B cell (primary cell): ENCODE measurements around the gene BACH2. TPM values are rescaled to one million over a fixed set of nuclear protein-coding genes. Genes with fewer than 3 reads are reported as not detected.

Source experiments
- ATAC-seq: fragments of 200-7000 bp; cut with Tn5 transposase; one replicate; pipeline ENCODE4 v1.10.0; 2021; ENCODE audit warnings: low read depth, mild to moderate bottlenecking, moderate number of reproducible peaks, moderate library complexity
- CTCF ChIA-PET: fragments of 350-600 bp; sonication (Branson Sonifier 250); formaldehyde crosslinking; loops from one replicate; lab custom pipeline; 2021; ENCODE audit warnings: antibody characterized with exemption, inconsistent platforms; lab: Charles Lee
- POLR2A ChIA-PET: fragments of 350-600 bp; sonication (Branson Sonifier 250); formaldehyde crosslinking; loops from one replicate; lab custom pipeline; 2021; ENCODE audit warnings: antibody characterized with exemption; lab: Charles Lee
- DNase-seq: peaks from one replicate; pipeline ENCODE4 v3.0.0; 2013
- H2AFZ ChIP-seq: 2 replicates; pipeline ENCODE4 v1.6.1; 2012; ENCODE audit warnings: mild to moderate bottlenecking, low read depth, low read length; ENCODE audit not compliant: insufficient read depth, poor library complexity, severe bottlenecking
- H3K27ac ChIP-seq, 2 donors: 1 replicate in 1 of 2; 2 replicates in 1 of 2; pipeline ENCODE4 v1.5.1; 2012 to 2013; ENCODE audit warnings: low read length in 2 of 2, mild to moderate bottlenecking in 2 of 2, moderate library complexity in 1 of 2
- H3K27me3 ChIP-seq, 4 experiments: fragments of 200-600 bp in 1 of 4; sonication (generic) in 1 of 4; replicated peaks in 1 of 4; 1 replicate in 2 of 4; 2 replicates in 2 of 4; pipeline versions ENCODE4 v1.6.1 to v1.7.0; 2013 to 2016; ENCODE audit warnings: low read length in 3 of 4, mild to moderate bottlenecking in 2 of 4, mixed read lengths in 1 of 4, moderate library complexity in 1 of 4; ENCODE audit not compliant: insufficient read depth in 4 of 4, control insufficient read depth in 3 of 4; ENCODE audit errors: control extremely low read depth in 1 of 4
- H3K36me3 ChIP-seq, 2 experiments: replicated peaks in 1 of 2; 1 replicate in 1 of 2; 2 replicates in 1 of 2; pipeline versions ENCODE4 v1.6.1 to v1.7.1; 2013; ENCODE audit warnings: low read length in 1 of 2; ENCODE audit not compliant: insufficient read depth in 2 of 2, control insufficient read depth in 1 of 2; ENCODE audit errors: control extremely low read depth in 1 of 2, extremely low read depth in 1 of 2
- H3K4me1 ChIP-seq, 2 donors: fragments of 200-600 bp in 1 of 2; sonication (generic) in 1 of 2; 1 replicate in 1 of 2; 2 replicates in 1 of 2; pipeline versions ENCODE4 v1.5.1 to v1.6.1; 2013 to 2017; ENCODE audit warnings: low read length in 2 of 2; ENCODE audit not compliant: control insufficient read depth in 2 of 2, insufficient read depth in 2 of 2
- H3K4me2 ChIP-seq: replicated peaks from 2 replicates; pipeline ENCODE3; 2012; ENCODE audit warnings: mild to moderate bottlenecking, low read depth, low read length; ENCODE audit not compliant: poor library complexity, severe bottlenecking
- H3K4me3 ChIP-seq, 5 experiments: fragments of 200-600 bp in 1 of 5; sonication (generic) in 1 of 5; 1 replicate in 3 of 5; 2 replicates in 2 of 5; pipeline versions ENCODE4 v1.5.1 to v1.7.0; 2011 to 2016; ENCODE audit warnings: low read length in 4 of 5, mild to moderate bottlenecking in 4 of 5, low read depth in 2 of 5, control low read depth in 1 of 5, moderate library complexity in 1 of 5; ENCODE audit not compliant: insufficient read depth in 1 of 5; ENCODE audit errors: control extremely low read depth in 1 of 5, extremely low read depth in 1 of 5
- H3K79me2 ChIP-seq: fragments of 200-600 bp; sonication (generic); one replicate; pipeline ENCODE4 v1.6.0; 2016; ENCODE audit warnings: low read length; ENCODE audit not compliant: control insufficient read depth, insufficient read depth
- H3K9ac ChIP-seq: fragments of 200-600 bp; sonication (generic); 2 replicates; pipeline ENCODE4 v1.6.1; 2017; ENCODE audit warnings: mild to moderate bottlenecking, low read length, moderate library complexity
- H3K9me3 ChIP-seq, 3 donors: one replicate each; pipeline versions ENCODE4 v1.6.1 to v1.7.1; 2013; ENCODE audit warnings: low read length in 2 of 3; ENCODE audit not compliant: control insufficient read depth in 2 of 3, insufficient read depth in 1 of 3; ENCODE audit errors: control extremely low read depth in 1 of 3
- H4K20me1 ChIP-seq: 2 replicates; pipeline ENCODE4 v1.6.0; 2012; ENCODE audit warnings: mild to moderate bottlenecking, low read length; ENCODE audit not compliant: insufficient read depth, control insufficient read depth, poor library complexity, severe bottlenecking
- H3K27ac Mint-ChIP-seq: one replicate; pipeline ENCODE4 v1.8.0; 2021; ENCODE audit warnings: mixed read lengths
- H3K27me3 Mint-ChIP-seq: one replicate; pipeline ENCODE4 v1.8.0; 2021; ENCODE audit warnings: mixed read lengths
- H3K4me1 Mint-ChIP-seq: one replicate; pipeline ENCODE4 v1.8.0; 2021; ENCODE audit warnings: mixed read lengths
- H3K4me3 Mint-ChIP-seq: one replicate; pipeline ENCODE4 v1.8.0; 2021; ENCODE audit warnings: mixed read lengths
- H3K9me3 Mint-ChIP-seq: one replicate; pipeline ENCODE4 v1.8.0; 2022; ENCODE audit warnings: mixed read lengths; ENCODE audit not compliant: insufficient read depth
- CTCF ChIP-seq: fragments of 200-600 bp; IDR thresholded peaks from one replicate; pipeline ENCODE4 v1.8.0; 2022; ENCODE audit warnings: antibody characterized with exemption, mild to moderate bottlenecking
- EZH2 ChIP-seq: IDR thresholded peaks from 2 replicates; pipeline ENCODE4 v1.6.1; 2012; ENCODE audit warnings: borderline replicate concordance, low read depth, mild to moderate bottlenecking, moderate library complexity, low read length; ENCODE audit not compliant: insufficient read depth, poor library complexity, severe bottlenecking
- WGBS: methylation state at CpG from one replicate; pipeline ENCODE4 v1.1.5; 2013; ENCODE audit warnings: missing lambda C conversion rate; ENCODE audit not compliant: insufficient coverage; 5-methylcytosine and 5-hydroxymethylcytosine counted together
- intact Hi-C: fragments of 100-400 bp; cut with micrococcal nuclease; formaldehyde crosslinking; loops from one replicate; pipeline ENCODE4 v1.10.0; 2022
- polyA plus RNA-seq: library from polyadenylated mRNA; depleted of rRNA; stranded (reverse); fragments of >200 nt; gene quantifications from 2 replicates; pipeline ENCODE4 v1.2.3, GENCODE V29; 2012
- total RNA-seq, 2 donors: library from RNA; stranded (reverse); fragments of 120-200 nt in 1 of 2; gene quantifications; 1 replicate in 1 of 2; 2 replicates in 1 of 2; pipeline versions ENCODE4 v1.2.3 to v1.2.4, GENCODE V29; 2013 to 2022

Gene BACH2
- total and polyA plus RNA-seq, 2 donors (not counting 1 experiment from before 2014, with no cell fraction given), result 41.1 to 235 TPM

- intact Hi-C loops, result no loop called here
- no peak overlapping the region for H3K27ac Mint-ChIP-seq
These were observed 378.8 kb downstream of the BACH2 start for GRCh38 chr6:89917801-89918366.

GRCh38 chr6:89917216-89917615 is 379.4 kb downstream of the BACH2 start:
- H3K27me3 Mint-ChIP-seq, result peaks cover 13% of the 10 kb centered on the region
- Histone ChIP-seq H3K9me3 (peaks cover 3 to 19% (median 16%) of the 10 kb centered on the region in 3 donors), H3K4me1 (no peaks in the 10 kb centered on the region), H3K4me2 (no peak overlapping the region), H3K27me3 (no peaks in the 10 kb centered on the region), H3K4me3 (no peak overlapping the region), H3K79me2 (no peaks in the 10 kb centered on the region), H4K20me1 (no peaks in the 10 kb centered on the region), H3K36me3 (no peaks in the 10 kb centered on the region), H2AFZ (no peak overlapping the region), H3K27ac (no peak overlapping the region), H3K9ac (no peak overlapping the region)
- ChIA-PET POLR2A (no interaction called here), CTCF (no interaction called here)
- TF ChIP-seq CTCF (no peak), EZH2 (no peak)
- H3K27ac Mint-ChIP-seq, result no peak overlapping the region
- intact Hi-C loops, result no loop called here
- no peak overlapping the region for H3K4me3 Mint-ChIP-seq
- ATAC-seq (no peak), DNase-seq (no peak)
- H3K9me3 Mint-ChIP-seq, result peaks cover 14% of the 10 kb centered on the region
- WGBS, result 97% methylated on average over 4 of the region's 4 CpGs
- H3K4me1 Mint-ChIP-seq, result peaks cover 2% of the 10 kb centered on the region

More at GRCh38 chr6:89917801-89918366, 378.8 kb downstream of the BACH2 start:
- Histone ChIP-seq H3K4me3 (no peak overlapping the region), H3K79me2 (no peaks in the 10 kb centered on the region), H3K4me1 (no peaks in the 10 kb centered on the region), H3K9me3 (peaks cover 3 to 19% (median 16%) of the 10 kb centered on the region in 3 donors), H3K9ac (no peak overlapping the region), H3K4me2 (no peak overlapping the region), H3K36me3 (no peaks in the 10 kb centered on the region), H3K27ac (no peak overlapping the region), H4K20me1 (no peaks in the 10 kb centered on the region), H3K27me3 (no peaks in the 10 kb centered on the region), H2AFZ (no peak overlapping the region)
- TF ChIP-seq CTCF (no peak), EZH2 (no peak)
- H3K4me3 Mint-ChIP-seq, result no peak overlapping the region
- 95% methylated on average over 2 of the region's 3 CpGs for WGBS
- peaks cover 2% of the 10 kb centered on the region for H3K4me1 Mint-ChIP-seq
- POLR2A ChIA-PET, result no interaction called here
- CTCF ChIA-PET, result no interaction called here
- H3K9me3 Mint-ChIP-seq, result peaks cover 14% of the 10 kb centered on the region
- DNase-seq, result no peak
- peaks cover 10% of the 10 kb centered on the region for H3K27me3 Mint-ChIP-seq
- ATAC-seq, result no peak
